Germinal center (tissue), 1 donor: ENCODE measurements around the gene PELO.

Experiments
- DNase-seq: peaks from one replicate; pipeline ENCODE4 v3.0.0; 2012; ENCODE audit warnings: mixed read lengths, low spot score

PELO gene

GRCh38 chr5:52829664-52830063 lies 41.9 kb downstream of the PELO start:
- DNase-seq: no peak

- no peak for DNase-seq
Measured at GRCh38 chr5:52830650-52831049, 42.9 kb downstream of the PELO start.

- no peak for DNase-seq
Measured at GRCh38 chr5:52831786-52832511, 44.2 kb downstream of the PELO start.

GRCh38 chr5:52834320-52834719 lies 46.6 kb downstream of the PELO start:
- no peak for DNase-seq

GRCh38 chr5:52837068-52837467 lies 49.4 kb downstream of the PELO start:
- DNase-seq: no peak
